ENCODE data around the gene CREG2. TPM values are rescaled to one million over a fixed set of nuclear protein-coding genes. Genes with fewer than 3 reads are reported as not detected.

Gene CREG2
- total RNA-seq, 1 donor from 2014 or later = not detected

- TF ChIP-seq CTCF (IDR thresholded peaks at IDR 0.05) = no peak
- peaks cover 25% of the 10 kb centered on the region for H3K4me1 Mint-ChIP-seq (ENCODE audit: unreplicated experiment)
- H3K4me3 Mint-ChIP-seq (ENCODE audit: unreplicated experiment) = no peak overlapping the region
- peaks cover 12% of the 10 kb centered on the region for H3K27me3 Mint-ChIP-seq (ENCODE audit: unreplicated experiment)
- H3K27ac Mint-ChIP-seq (ENCODE audit: unreplicated experiment) = no peak overlapping the region
- H3K9me3 Mint-ChIP-seq (ENCODE audit: unreplicated experiment) = no peaks in the 10 kb centered on the region
- H3K36me3 Mint-ChIP-seq (ENCODE audit: unreplicated experiment) = no peaks in the 10 kb centered on the region
- DNase-seq (ENCODE audit: extremely low spot score, unreplicated experiment) = no peak
These were observed 76.2 kb downstream of the CREG2 start for GRCh38 chr2:101310834-101311695.

GRCh38 chr2:101310090-101310833, 77.0 kb downstream of the CREG2 start:
- no peaks in the 10 kb centered on the region for H3K36me3 Mint-ChIP-seq (ENCODE audit: unreplicated experiment)
- no peak overlapping the region for H3K27ac Mint-ChIP-seq (ENCODE audit: unreplicated experiment)
- peaks cover 33% of the 10 kb centered on the region for H3K4me1 Mint-ChIP-seq (ENCODE audit: unreplicated experiment)
- H3K4me3 Mint-ChIP-seq (ENCODE audit: unreplicated experiment) = no peak overlapping the region
- no peaks in the 10 kb centered on the region for H3K9me3 Mint-ChIP-seq (ENCODE audit: unreplicated experiment)
- peaks cover 9% of the 10 kb centered on the region for H3K27me3 Mint-ChIP-seq (ENCODE audit: unreplicated experiment)
- no peak for TF ChIP-seq CTCF (IDR thresholded peaks at IDR 0.05)
- no peak for DNase-seq (ENCODE audit: extremely low spot score, unreplicated experiment)

- peak within 1 kb of the TSS; percentile 88 for H3K27ac Mint-ChIP-seq (ENCODE audit: unreplicated experiment)
- H3K9me3 Mint-ChIP-seq (ENCODE audit: unreplicated experiment) = no peaks in the 10 kb centered on the region
- DNase-seq (ENCODE audit: extremely low spot score, unreplicated experiment) = peak; percentile 98
- peak within 1 kb of the TSS; percentile 90 for H3K4me3 Mint-ChIP-seq (ENCODE audit: unreplicated experiment)
- no peaks in the 10 kb centered on the region for H3K36me3 Mint-ChIP-seq (ENCODE audit: unreplicated experiment)
- H3K27me3 Mint-ChIP-seq (ENCODE audit: unreplicated experiment) = peaks cover 9% of the 10 kb centered on the region
- peaks cover 42% of the 10 kb centered on the region for H3K4me1 Mint-ChIP-seq (ENCODE audit: unreplicated experiment)
- no peak for TF ChIP-seq CTCF (IDR thresholded peaks at IDR 0.05)
These were observed 78.7 kb downstream of the CREG2 start, which contains the start of gene RNF149 for GRCh38 chr2:101308432-101309210. Gene RNF149, minus strand, starts transcription at chr2:101308701. Its CDS starts 113 bp downstream, at chr2:101308588.

GRCh38 chr2:101307950-101308431, 79.3 kb downstream of the CREG2 start:
- DNase-seq (ENCODE audit: extremely low spot score, unreplicated experiment) = no peak
- Mint-ChIP-seq H3K4me3 (ENCODE audit: unreplicated experiment) (peak overlapping the region; percentile 90), H3K27me3 (ENCODE audit: unreplicated experiment) (peaks cover 6% of the 10 kb centered on the region), H3K27ac (ENCODE audit: unreplicated experiment) (peak overlapping the region; percentile 88), H3K36me3 (ENCODE audit: unreplicated experiment) (no peaks in the 10 kb centered on the region), H3K9me3 (ENCODE audit: unreplicated experiment) (no peaks in the 10 kb centered on the region), H3K4me1 (ENCODE audit: unreplicated experiment) (peaks cover 42% of the 10 kb centered on the region)
- TF ChIP-seq CTCF (IDR thresholded peaks at IDR 0.05) = no peak
